ENCODE measurements around the gene DEF6. TPM values are rescaled to one million over a fixed set of nuclear protein-coding genes. Genes with fewer than 3 reads are reported as not detected.
A peak's percentile ranks its signal among the peaks of the same experiment; 100 is the strongest.

The DEF6 gene
- total RNA-seq, 2 donors from 2014 or later, result 6.3 to 6.8 TPM

GRCh38 chr6:35295521-35296315, 1.9 kb upstream of the DEF6 start:
- no peaks in the 10 kb centered on the region for H3K4me1 ChIP-seq (ENCODE audit: control insufficient read depth, insufficient read depth, low read length)
- Mint-ChIP-seq H3K27ac (no peak overlapping the region), H3K9me3 (no peaks in the 10 kb centered on the region), H3K4me1 (peaks cover 6% of the 10 kb centered on the region), H3K36me3 (ENCODE audit: low read depth) (peaks cover 37% of the 10 kb centered on the region), H3K4me3 (no peak overlapping the region), H3K27me3 (ENCODE audit: insufficient read depth) (no peaks in the 10 kb centered on the region)
- no peak overlapping the region for H3K27ac ChIP-seq (ENCODE audit: low read depth, low read length)
- H3K27me3 ChIP-seq (ENCODE audit: control insufficient read depth, insufficient read depth, low read length, poor library complexity, severe bottlenecking), result no peaks in the 10 kb centered on the region
- H3K4me3 ChIP-seq (ENCODE audit: low read length), result no peak overlapping the region
- 64% methylated on average over 3 of the region's 3 CpGs; no CpG with 5 or more reads in 1 of the 2 experiments for WGBS, 2 experiments (ENCODE audit: insufficient coverage in 1 of 2, insufficient read length in 1 of 2)
- TF ChIP-seq, protein P1, sequence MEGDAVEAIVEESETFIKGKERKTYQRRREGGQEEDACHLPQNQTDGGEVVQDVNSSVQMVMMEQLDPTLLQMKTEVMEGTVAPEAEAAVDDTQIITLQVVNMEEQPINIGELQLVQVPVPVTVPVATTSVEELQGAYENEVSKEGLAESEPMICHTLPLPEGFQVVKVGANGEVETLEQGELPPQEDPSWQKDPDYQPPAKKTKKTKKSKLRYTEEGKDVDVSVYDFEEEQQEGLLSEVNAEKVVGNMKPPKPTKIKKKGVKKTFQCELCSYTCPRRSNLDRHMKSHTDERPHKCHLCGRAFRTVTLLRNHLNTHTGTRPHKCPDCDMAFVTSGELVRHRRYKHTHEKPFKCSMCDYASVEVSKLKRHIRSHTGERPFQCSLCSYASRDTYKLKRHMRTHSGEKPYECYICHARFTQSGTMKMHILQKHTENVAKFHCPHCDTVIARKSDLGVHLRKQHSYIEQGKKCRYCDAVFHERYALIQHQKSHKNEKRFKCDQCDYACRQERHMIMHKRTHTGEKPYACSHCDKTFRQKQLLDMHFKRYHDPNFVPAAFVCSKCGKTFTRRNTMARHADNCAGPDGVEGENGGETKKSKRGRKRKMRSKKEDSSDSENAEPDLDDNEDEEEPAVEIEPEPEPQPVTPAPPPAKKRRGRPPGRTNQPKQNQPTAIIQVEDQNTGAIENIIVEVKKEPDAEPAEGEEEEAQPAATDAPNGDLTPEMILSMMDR (conservative IDR thresholded peaks at IDR 0.05), result no peak
- no peak overlapping the region for H3K9ac ChIP-seq (ENCODE audit: extremely low read depth, low read length, poor library complexity, severe bottlenecking)
- no peak for DNase-seq
- peaks cover 14% of the 10 kb centered on the region for H3K36me3 ChIP-seq (ENCODE audit: control insufficient read depth, insufficient read depth, low read length)
- H3K9me3 ChIP-seq (ENCODE audit: control insufficient read depth, low read length), result no peaks in the 10 kb centered on the region

DNA sequence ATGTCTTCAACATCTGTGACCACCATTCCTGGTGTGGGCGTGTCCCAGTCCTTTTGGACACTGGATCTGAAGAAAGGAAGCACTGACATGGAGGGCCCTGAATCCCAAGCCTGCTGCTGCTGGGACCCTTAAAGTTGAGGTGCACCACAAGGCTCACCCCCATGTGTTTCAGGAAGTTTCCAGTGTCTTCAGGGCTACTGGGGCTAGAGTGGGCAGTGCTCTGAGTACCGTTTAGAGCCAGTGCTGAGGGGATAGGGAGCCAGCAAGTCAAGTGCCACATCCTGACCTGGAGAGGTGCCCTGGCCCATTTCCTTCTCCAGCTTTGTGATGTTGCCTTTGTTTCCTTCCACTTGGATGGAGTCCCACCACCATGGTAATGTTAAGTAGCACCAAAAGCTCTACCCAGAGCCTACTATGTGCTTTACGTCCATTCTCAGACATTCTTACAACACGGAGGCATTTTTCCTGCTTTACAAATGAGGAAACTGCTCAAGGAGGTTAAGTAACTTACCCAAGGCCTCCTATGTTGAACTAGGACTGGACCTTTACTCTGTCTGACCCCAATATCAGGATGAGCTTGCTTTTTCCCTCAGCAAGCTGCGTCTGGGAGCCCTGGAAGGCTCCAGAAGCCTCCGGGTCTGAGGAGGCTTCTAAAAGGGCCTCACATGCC, 552 bp upstream of the DEF6 start:
- Mint-ChIP-seq H3K27ac (no peak overlapping the region), H3K27me3 (ENCODE audit: insufficient read depth) (no peaks in the 10 kb centered on the region)
- 86 to 94% methylated on average over 4 to 6 of the region's 6 CpGs for WGBS, 2 experiments (ENCODE audit: insufficient coverage in 1 of 2, insufficient read length in 1 of 2)

GRCh38 chr6:35298625-35299140, 1.1 kb downstream of the DEF6 start:
- Mint-ChIP-seq H3K27me3 (ENCODE audit: insufficient read depth) (no peaks in the 10 kb centered on the region), H3K27ac (no peak overlapping the region), H3K9me3 (no peaks in the 10 kb centered on the region), H3K36me3 (ENCODE audit: low read depth) (peaks cover 22% of the 10 kb centered on the region), H3K4me1 (peaks cover 12% of the 10 kb centered on the region), H3K4me3 (peak overlapping the region; percentile 39)
- DNase-seq, result no peak
- TF ChIP-seq, protein P1 (conservative IDR thresholded peaks at IDR 0.05), result no peak
- Histone ChIP-seq H3K27me3 (ENCODE audit: control insufficient read depth, insufficient read depth, low read length, poor library complexity, severe bottlenecking) (no peaks in the 10 kb centered on the region), H3K4me1 (ENCODE audit: control insufficient read depth, insufficient read depth, low read length) (no peaks in the 10 kb centered on the region), H3K9ac (ENCODE audit: extremely low read depth, low read length, poor library complexity, severe bottlenecking) (no peak overlapping the region), H3K36me3 (ENCODE audit: control insufficient read depth, insufficient read depth, low read length) (peaks cover 12% of the 10 kb centered on the region), H3K9me3 (ENCODE audit: control insufficient read depth, low read length) (no peaks in the 10 kb centered on the region), H3K27ac (ENCODE audit: low read depth, low read length) (no peak overlapping the region), H3K4me3 (ENCODE audit: low read length) (no peak overlapping the region)
- WGBS, 2 experiments (ENCODE audit: insufficient coverage in 1 of 2, insufficient read length in 1 of 2), result 92 to 100% methylated on average over 3 to 6 of the region's 6 CpGs

More for the DNA sequence above, 552 bp upstream of the DEF6 start:
- DNase-seq, result no peak
- no peak overlapping the region for H3K9ac ChIP-seq (ENCODE audit: extremely low read depth, low read length, poor library complexity, severe bottlenecking)
- H3K4me3 Mint-ChIP-seq, result no peak overlapping the region
- H3K27me3 ChIP-seq (ENCODE audit: control insufficient read depth, insufficient read depth, low read length, poor library complexity, severe bottlenecking), result no peaks in the 10 kb centered on the region
- no peaks in the 10 kb centered on the region for H3K9me3 ChIP-seq (ENCODE audit: control insufficient read depth, low read length)
- H3K27ac ChIP-seq (ENCODE audit: low read depth, low read length), result no peak overlapping the region
- H3K36me3 Mint-ChIP-seq (ENCODE audit: low read depth), result peaks cover 27% of the 10 kb centered on the region
- H3K9me3 Mint-ChIP-seq, result no peaks in the 10 kb centered on the region
- H3K4me1 Mint-ChIP-seq, result peaks cover 6% of the 10 kb centered on the region
- H3K4me1 ChIP-seq (ENCODE audit: control insufficient read depth, insufficient read depth, low read length), result no peaks in the 10 kb centered on the region
- TF ChIP-seq, protein P1 (conservative IDR thresholded peaks at IDR 0.05), result no peak
- no peak overlapping the region for H3K4me3 ChIP-seq (ENCODE audit: low read length)
- peaks cover 12% of the 10 kb centered on the region for H3K36me3 ChIP-seq (ENCODE audit: control insufficient read depth, insufficient read depth, low read length)
